Activated CD8-positive, alpha-beta T cell treated with anti-CD3 and anti-CD28 coated beads for 36 hours (primary cell): Measurements from ENCODE around the gene SLC34A1. TPM values are rescaled to one million over a fixed set of nuclear protein-coding genes. Genes with fewer than 3 reads are reported as not detected.
A peak's percentile ranks its signal among the peaks of the same experiment; 100 is the strongest.

Experiments used
- ATAC-seq: fragments of 200-7000 bp; cut with Tn5 transposase; one replicate; pipeline ENCODE4 v1.10.0; 2021; ENCODE audit warnings: mild to moderate bottlenecking, moderate library complexity
- CTCF ChIA-PET: fragments of 350-600 bp; sonication (Branson Sonifier 250); formaldehyde crosslinking; loops from one replicate; lab custom pipeline; 2021; ENCODE audit warnings: antibody characterized with exemption; lab: Charles Lee
- POLR2A ChIA-PET: fragments of 350-600 bp; sonication (Branson Sonifier 250); formaldehyde crosslinking; loops from one replicate; lab custom pipeline; 2021; ENCODE audit warnings: antibody characterized with exemption; lab: Charles Lee
- DNase-seq: peaks from one replicate; pipeline ENCODE4 v3.0.0-alpha.2; 2020
- H3K27ac Mint-ChIP-seq: one replicate; pipeline ENCODE4 v1.8.0; 2021; ENCODE audit warnings: mild to moderate bottlenecking, mixed read lengths
- H3K27me3 Mint-ChIP-seq: one replicate; pipeline ENCODE4 v1.8.0; 2021; ENCODE audit warnings: mixed read lengths
- H3K36me3 Mint-ChIP-seq: one replicate; pipeline ENCODE4 v1.8.0; 2021; ENCODE audit warnings: low read depth, mixed read lengths
- H3K4me1 Mint-ChIP-seq: one replicate; pipeline ENCODE4 v1.8.0; 2021; ENCODE audit warnings: low read depth, mixed read lengths
- H3K4me3 Mint-ChIP-seq: one replicate; pipeline ENCODE4 v1.8.0; 2021; ENCODE audit warnings: mild to moderate bottlenecking, moderate library complexity, mixed read lengths
- H3K9me3 Mint-ChIP-seq: one replicate; pipeline ENCODE4 v1.8.0; 2021; ENCODE audit warnings: mixed read lengths
- CTCF ChIP-seq: fragments of 200-600 bp; IDR thresholded peaks from one replicate; pipeline ENCODE4 v1.8.0; 2022; ENCODE audit warnings: antibody characterized with exemption, mild to moderate bottlenecking
- intact Hi-C: fragments of 100-400 bp; cut with micrococcal nuclease; formaldehyde crosslinking; loops from one replicate; pipeline ENCODE4 v1.10.0; 2022
- total RNA-seq, 2 experiments: library from RNA; stranded (reverse); gene quantifications; one replicate each; pipeline ENCODE4 v1.2.3, GENCODE V29; 2021

SLC34A1 gene
- total RNA-seq, 2 experiments from 2014 or later, result 0.29 to 0.43 TPM

DNA sequence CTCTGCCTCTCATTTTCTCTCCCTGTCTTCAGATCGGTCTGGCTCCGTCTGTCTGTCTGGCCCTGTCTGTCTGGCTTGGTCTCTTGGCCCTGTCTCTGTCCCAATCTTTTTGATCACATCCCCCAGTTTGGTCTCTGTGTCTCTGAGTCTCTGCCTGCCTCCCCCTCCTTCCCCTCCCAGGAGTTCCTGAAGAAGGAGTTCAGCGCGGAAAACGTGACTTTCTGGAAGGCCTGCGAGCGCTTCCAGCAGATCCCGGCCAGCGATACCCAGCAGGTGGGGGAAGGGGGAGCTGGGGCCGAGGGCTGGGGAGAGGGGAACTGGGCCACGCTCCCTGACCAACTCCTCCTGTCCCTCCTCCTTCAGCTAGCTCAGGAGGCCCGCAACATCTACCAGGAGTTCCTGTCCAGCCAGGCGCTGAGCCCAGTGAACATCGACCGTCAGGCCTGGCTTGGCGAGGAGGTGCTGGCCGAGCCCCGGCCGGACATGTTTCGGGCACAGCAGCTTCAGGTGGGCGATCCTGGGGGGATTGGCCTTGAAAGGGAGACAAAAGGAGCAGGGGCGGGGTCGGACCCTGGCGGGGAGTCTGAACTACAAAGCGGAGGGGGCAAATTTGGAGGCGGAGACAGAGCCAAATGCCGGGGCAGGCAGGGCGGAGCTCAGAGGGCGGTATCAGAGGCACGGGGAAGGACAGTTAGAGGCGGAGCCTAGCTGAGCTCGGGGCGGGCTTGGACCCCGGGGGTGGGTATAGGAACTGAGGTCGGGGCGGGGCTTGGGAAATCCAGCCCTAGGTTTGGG, 17.5 kb upstream of the SLC34A1 start:
- H3K4me1 Mint-ChIP-seq, result peaks cover 68% of the 10 kb centered on the region
- H3K4me3 Mint-ChIP-seq, result no peak overlapping the region

GRCh38 chr5:177367323-177367848, 16.8 kb upstream of the SLC34A1 start:
- POLR2A ChIA-PET, result interaction anchor here (1.0 to 1.7 kb wide), 4 partner anchors 10 to 22 kb away, joined by 3 to 5 read pairs (median 4); no protein-coding TSS in a partner anchor
- ATAC-seq, result no peak
- H3K36me3 Mint-ChIP-seq, result peaks cover 36% of the 10 kb centered on the region
- no peak overlapping the region for H3K27ac Mint-ChIP-seq
- no peak for TF ChIP-seq CTCF
- DNase-seq, result no peak
- H3K9me3 Mint-ChIP-seq, result no peaks in the 10 kb centered on the region
- intact Hi-C loops, result no loop called here
- CTCF ChIA-PET, result interaction anchor here (1.2 to 8.4 kb wide), 5 partner anchors 8 to 58 kb away, joined by 3 to 86 read pairs (median 6); partner anchors contain the start of gene RGS14
- peaks cover 68% of the 10 kb centered on the region for H3K4me1 Mint-ChIP-seq
- no peaks in the 10 kb centered on the region for H3K27me3 Mint-ChIP-seq
- H3K4me3 Mint-ChIP-seq, result no peak overlapping the region

More for the DNA sequence above, 17.5 kb upstream of the SLC34A1 start:
- POLR2A ChIA-PET, result interaction anchor here (0.7 to 1.7 kb wide), 5 partner anchors 11 to 79 kb away, joined by 3 to 5 read pairs (median 4); no protein-coding TSS in a partner anchor
- ATAC-seq (no peak), DNase-seq (no peak)
- no peaks in the 10 kb centered on the region for H3K27me3 Mint-ChIP-seq
- H3K36me3 Mint-ChIP-seq, result peaks cover 35% of the 10 kb centered on the region
- CTCF ChIA-PET, result interaction anchor here (0.6 to 2.3 kb wide), 6 partner anchors 12 to 57 kb away, joined by 3 to 6 read pairs (median 3); no protein-coding TSS in a partner anchor
- H3K9me3 Mint-ChIP-seq, result no peaks in the 10 kb centered on the region
- intact Hi-C loops, result no loop called here
- peak overlapping the region; percentile 48 for H3K27ac Mint-ChIP-seq
- TF ChIP-seq CTCF, result no peak

DNA sequence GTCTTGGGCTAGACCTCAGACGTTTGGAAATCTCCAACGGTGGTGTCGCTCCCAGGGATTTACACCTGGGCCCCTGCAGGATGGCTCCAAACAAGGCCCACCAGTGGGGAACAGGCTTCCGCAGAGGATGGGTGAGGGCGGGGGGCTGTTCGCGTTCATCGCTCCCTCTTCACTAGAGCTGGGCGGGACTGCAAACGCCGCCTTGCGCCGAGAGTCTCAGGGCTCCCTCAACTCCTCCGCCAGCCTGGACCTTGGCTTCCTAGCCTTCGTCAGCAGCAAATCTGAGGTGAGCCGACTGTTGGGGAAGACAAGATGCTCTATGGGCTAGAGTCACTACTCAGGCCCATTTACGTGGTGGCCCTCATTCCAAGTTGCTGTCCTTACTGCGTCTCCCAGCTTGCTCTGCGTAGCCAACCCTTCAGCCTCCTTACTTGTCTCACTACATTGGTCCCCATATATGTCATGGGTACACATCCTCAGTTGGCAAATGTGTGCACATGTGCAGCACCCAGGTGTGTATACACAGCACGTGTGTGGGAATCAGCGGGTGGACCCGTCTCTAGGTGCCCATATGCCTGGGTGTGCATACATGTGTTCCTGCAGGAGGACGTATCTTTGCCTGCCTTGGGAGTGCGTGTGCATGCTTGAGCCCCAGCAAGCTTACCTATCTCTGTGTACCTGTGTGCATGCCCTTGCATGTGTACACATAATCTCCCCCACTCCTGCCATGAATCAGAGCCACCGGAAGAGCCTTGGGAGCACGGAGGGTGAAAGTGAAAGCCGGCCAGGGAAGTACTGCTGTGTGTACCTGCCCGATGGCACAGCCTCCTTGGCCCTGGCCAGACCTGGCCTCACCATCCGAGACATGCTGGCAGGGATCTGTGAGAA, 16.0 kb upstream of the SLC34A1 start:
- DNase-seq (no peak), ATAC-seq (no peak)
- intact Hi-C loops, result no loop called here
- no peaks in the 10 kb centered on the region for H3K9me3 Mint-ChIP-seq
- CTCF ChIA-PET, result interaction anchor here (1.0 to 8.4 kb wide), 20 partner anchors 9 to 256 kb away, joined by 3 to 86 read pairs (median 6); partner anchors contain the start of genes LMAN2, PDLIM7, PFN3 and RGS14
- H3K4me1 Mint-ChIP-seq, result peaks cover 69% of the 10 kb centered on the region
- POLR2A ChIA-PET, result interaction anchor here (1.1 to 2.0 kb wide), 2 partner anchors 16 to 22 kb away, joined by 3 to 9 read pairs; partner anchors contain the start of gene LMAN2
- H3K27ac Mint-ChIP-seq, result no peak overlapping the region
- peaks cover 38% of the 10 kb centered on the region for H3K36me3 Mint-ChIP-seq
- no peak overlapping the region for H3K4me3 Mint-ChIP-seq
- no peaks in the 10 kb centered on the region for H3K27me3 Mint-ChIP-seq
- TF ChIP-seq CTCF, result no peak

- no peak overlapping the region for H3K4me3 Mint-ChIP-seq
- CTCF ChIA-PET, result interaction anchor here (0.7 to 8.4 kb wide), 27 partner anchors 9 to 257 kb away, joined by 3 to 86 read pairs (median 4); partner anchors contain the start of genes LMAN2, PDLIM7, PFN3 and RGS14
- DNase-seq, result peak; percentile 45
Observed at GRCh38 chr5:177368869-177369644, 15.2 kb upstream of the SLC34A1 start.

More at GRCh38 chr5:177368869-177369644, 15.2 kb upstream of the SLC34A1 start:
- TF ChIP-seq CTCF, result peak; percentile 89
- Mint-ChIP-seq H3K36me3 (peaks cover 42% of the 10 kb centered on the region), H3K9me3 (no peaks in the 10 kb centered on the region), H3K27me3 (no peaks in the 10 kb centered on the region), H3K4me1 (peaks cover 66% of the 10 kb centered on the region), H3K27ac (peak overlapping the region; percentile 32)
- ATAC-seq, result no peak
- POLR2A ChIA-PET, result interaction anchor here (1.1 to 2.0 kb wide), 4 partner anchors 9 to 21 kb away, joined by 3 to 9 read pairs (median 4); partner anchors contain the start of gene LMAN2
- intact Hi-C loops, result no loop called here
